Measurements from ENCODE around the gene ZAP70.
"Not testable (repeated sequence)": the region's sequence is repeated elsewhere in the genome, so short reads cannot be mapped to it uniquely, and the experiment has no call there.

ZAP70 gene

DNA sequence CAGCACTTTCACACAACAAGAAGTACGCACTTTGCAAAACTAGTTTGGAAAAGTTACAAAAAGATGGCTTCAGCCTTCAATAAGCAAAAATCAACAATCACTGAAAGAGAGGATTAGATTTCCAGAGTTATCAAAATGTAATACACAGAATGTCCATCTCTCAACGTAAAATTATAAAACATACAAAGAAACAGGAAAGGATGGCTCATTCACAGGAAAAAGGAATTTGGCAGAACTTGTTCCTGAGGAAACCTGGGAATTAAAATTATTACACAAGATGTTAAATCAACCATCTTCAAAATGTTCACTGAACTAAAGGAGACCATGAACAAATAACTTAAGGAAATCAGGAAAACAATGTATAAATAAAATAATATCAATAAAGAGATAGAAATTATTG lies 35.9 kb upstream of the ZAP70 start:
- H3K36me3 ChIP-seq (ENCODE audit: control insufficient read depth, insufficient read depth, low read length): no peaks in the 10 kb centered on the region
- no peak overlapping the region for H3K27ac ChIP-seq (ENCODE audit: low read depth, low read length)
- no peak overlapping the region for H3K4me3 ChIP-seq (ENCODE audit: low read length)
- no peak overlapping the region for H3K9ac ChIP-seq (ENCODE audit: low read length)
- no peaks in the 10 kb centered on the region for H3K4me1 ChIP-seq (ENCODE audit: control insufficient read depth, insufficient read depth, low read length)
- H3K27me3 ChIP-seq (ENCODE audit: control insufficient read depth, insufficient read depth, low read length): no peaks in the 10 kb centered on the region

DNA sequence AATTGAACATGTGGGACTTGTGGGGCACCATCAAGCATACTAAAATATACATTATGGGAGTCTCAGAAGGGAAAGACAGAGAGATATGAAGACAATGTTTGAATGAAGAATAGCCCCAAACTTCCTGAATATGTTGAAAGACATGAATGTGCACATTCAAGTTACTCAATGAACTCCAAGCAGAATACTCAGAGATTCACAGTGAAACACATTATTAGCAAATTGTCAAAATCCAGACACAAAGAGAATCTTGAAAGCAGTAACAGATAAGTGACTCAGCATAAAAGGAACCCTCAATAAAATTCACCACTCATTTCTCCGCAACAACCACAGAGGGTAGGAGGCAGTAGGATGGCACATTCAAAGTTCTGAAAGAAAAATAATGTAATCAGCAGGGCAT lies 35.1 kb upstream of the ZAP70 start:
- H3K4me3 ChIP-seq (ENCODE audit: low read length): no peak overlapping the region
- no peak overlapping the region for H3K27ac ChIP-seq (ENCODE audit: low read depth, low read length)
- H3K9ac ChIP-seq (ENCODE audit: low read length): no peak overlapping the region
- no peaks in the 10 kb centered on the region for H3K36me3 ChIP-seq (ENCODE audit: control insufficient read depth, insufficient read depth, low read length)
- no peaks in the 10 kb centered on the region for H3K4me1 ChIP-seq (ENCODE audit: control insufficient read depth, insufficient read depth, low read length)
- no peaks in the 10 kb centered on the region for H3K27me3 ChIP-seq (ENCODE audit: control insufficient read depth, insufficient read depth, low read length)

DNA sequence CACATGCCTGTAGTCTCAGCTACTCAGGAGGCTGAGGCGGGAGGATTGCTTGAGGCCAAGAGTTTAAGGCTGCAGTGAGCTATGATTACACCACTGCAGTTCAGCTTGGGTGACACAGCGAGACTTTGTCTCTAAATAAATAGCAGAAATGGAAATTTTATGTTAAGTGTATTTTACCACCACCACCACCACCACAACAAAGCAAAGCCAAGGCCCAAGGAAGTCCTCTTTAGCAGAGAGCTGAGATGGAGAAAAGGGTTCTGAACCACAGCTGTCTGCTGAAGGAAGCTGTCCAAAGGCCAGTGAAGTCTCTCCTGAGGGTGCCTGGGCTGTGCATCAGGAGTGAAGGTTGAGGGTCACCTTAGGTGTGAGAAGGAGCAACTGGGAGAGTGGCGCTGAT lies 26.1 kb upstream of the ZAP70 start:
- H3K36me3 ChIP-seq (ENCODE audit: control insufficient read depth, insufficient read depth, low read length); H3K4me1 ChIP-seq (ENCODE audit: control insufficient read depth, insufficient read depth, low read length): not testable (repeated sequence)

DNA sequence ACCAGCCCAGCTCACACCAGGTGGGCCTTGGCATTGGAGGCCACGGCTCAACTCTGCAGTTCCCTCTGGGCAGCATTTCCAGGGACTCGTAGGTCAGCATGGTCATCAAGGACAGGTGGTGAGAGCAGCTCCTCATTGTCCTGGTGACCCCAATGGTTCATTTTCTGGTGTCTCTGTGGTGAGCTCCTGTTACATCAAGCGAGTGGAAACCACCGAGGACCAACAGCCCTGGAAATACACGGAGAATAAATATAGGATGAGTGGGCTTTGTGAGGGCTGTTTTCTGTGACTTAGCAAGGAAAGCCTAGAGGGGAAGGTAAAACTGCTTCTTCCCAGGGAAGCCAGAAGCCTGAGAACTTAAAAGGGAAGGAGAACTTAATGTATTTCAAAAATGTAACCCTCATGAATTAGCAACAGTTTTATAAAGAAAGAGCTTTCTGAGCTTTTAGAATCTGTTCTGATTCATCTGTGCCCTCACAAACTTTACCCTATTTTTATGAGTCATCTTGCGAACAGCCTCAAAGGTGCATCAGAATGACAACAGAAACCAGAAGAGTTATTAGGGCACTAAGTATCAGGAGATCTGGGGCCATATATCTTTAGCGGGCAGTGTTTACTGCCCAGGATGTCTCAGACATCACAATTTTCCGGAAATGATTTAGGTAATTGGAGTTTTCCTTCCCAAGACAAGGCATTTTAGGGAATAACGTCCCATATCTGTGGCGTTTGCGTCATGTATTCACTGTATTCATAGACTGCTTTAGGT lies 25.1 kb upstream of the ZAP70 start:
- no peak overlapping the region for H3K9ac ChIP-seq (ENCODE audit: low read length)
- no peaks in the 10 kb centered on the region for H3K36me3 ChIP-seq (ENCODE audit: control insufficient read depth, insufficient read depth, low read length)
- H3K4me1 ChIP-seq (ENCODE audit: control insufficient read depth, insufficient read depth, low read length): no peaks in the 10 kb centered on the region
- no peak overlapping the region for H3K27ac ChIP-seq (ENCODE audit: low read depth, low read length)
- H3K4me3 ChIP-seq (ENCODE audit: low read length): no peak overlapping the region
- no peaks in the 10 kb centered on the region for H3K27me3 ChIP-seq (ENCODE audit: control insufficient read depth, insufficient read depth, low read length)

More for the DNA sequence above, 26.1 kb upstream of the ZAP70 start:
- H3K27ac ChIP-seq (ENCODE audit: low read depth, low read length); H3K4me3 ChIP-seq (ENCODE audit: low read length); H3K9ac ChIP-seq (ENCODE audit: low read length); H3K27me3 ChIP-seq (ENCODE audit: control insufficient read depth, insufficient read depth, low read length): not testable (repeated sequence)

DNA sequence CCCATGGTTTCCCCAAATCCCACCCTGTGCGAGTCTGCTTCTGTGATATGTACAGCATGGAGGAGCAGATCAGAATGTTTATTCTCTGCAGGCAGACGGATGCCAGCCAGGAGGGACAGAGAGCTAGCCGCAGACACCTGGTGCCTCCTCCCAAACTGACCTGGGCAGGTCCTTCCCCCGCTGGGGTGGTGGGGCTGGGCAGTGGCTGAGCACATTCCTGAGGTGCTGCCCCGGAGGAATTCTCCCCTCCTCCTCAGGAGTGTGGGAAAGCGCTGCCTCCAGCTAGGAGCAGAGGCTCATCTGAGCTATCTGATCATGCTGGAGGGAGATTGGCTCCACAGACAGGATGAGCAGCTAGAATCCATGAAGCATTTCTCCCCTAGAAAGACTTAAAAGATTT lies 22.2 kb upstream of the ZAP70 start:
- Histone ChIP-seq H3K4me3 (ENCODE audit: low read length) (no peak overlapping the region), H3K27me3 (ENCODE audit: control insufficient read depth, insufficient read depth, low read length) (no peaks in the 10 kb centered on the region), H3K9ac (ENCODE audit: low read length) (no peak overlapping the region), H3K36me3 (ENCODE audit: control insufficient read depth, insufficient read depth, low read length) (no peaks in the 10 kb centered on the region), H3K4me1 (ENCODE audit: control insufficient read depth, insufficient read depth, low read length) (no peaks in the 10 kb centered on the region), H3K27ac (ENCODE audit: low read depth, low read length) (no peak overlapping the region)

DNA sequence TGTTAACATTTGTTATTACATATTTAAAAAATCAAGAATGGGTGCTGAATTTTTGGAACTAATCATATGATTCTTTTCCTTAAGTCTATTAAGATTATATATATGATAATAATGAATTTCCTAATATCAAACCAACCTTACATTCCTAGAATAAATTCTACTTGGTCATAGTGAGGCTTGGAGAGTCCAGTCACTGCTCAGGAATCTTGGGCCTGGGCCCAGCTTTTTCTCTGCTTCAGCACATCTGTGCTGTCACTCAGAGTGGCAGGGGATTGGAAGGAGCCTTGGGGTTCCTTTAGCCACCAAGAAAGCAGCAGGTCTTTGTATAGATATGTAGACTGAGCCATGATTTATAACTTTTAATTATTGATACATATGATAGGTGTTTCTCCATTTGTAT lies 19.9 kb upstream of the ZAP70 start:
- no peak overlapping the region for H3K27ac ChIP-seq (ENCODE audit: low read depth, low read length)
- no peak overlapping the region for H3K4me3 ChIP-seq (ENCODE audit: low read length)
- H3K27me3 ChIP-seq (ENCODE audit: control insufficient read depth, insufficient read depth, low read length): no peaks in the 10 kb centered on the region
- no peaks in the 10 kb centered on the region for H3K4me1 ChIP-seq (ENCODE audit: control insufficient read depth, insufficient read depth, low read length)
- no peaks in the 10 kb centered on the region for H3K36me3 ChIP-seq (ENCODE audit: control insufficient read depth, insufficient read depth, low read length)
- no peak overlapping the region for H3K9ac ChIP-seq (ENCODE audit: low read length)

DNA sequence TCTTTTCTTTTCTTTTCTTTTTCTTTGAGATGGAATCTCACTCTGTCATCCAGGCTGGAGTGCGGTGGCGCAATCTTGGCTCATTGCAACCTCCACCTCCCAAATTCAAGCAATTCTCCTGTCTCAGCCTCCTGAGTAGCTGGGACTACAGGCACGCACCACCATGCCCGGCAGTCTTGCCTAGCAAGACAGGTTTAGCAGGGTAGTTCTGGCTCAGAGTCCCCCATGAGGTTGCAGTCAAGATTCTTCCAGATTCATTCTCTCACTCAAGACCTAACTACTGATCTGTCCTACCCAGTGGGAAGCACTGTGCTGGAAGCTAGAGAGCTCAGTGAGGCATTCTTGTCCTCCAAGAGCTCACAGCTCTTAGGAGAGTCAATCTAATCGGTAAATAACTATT lies 17.6 kb upstream of the ZAP70 start:
- H3K36me3 ChIP-seq (ENCODE audit: control insufficient read depth, insufficient read depth, low read length): no peaks in the 10 kb centered on the region
- H3K27me3 ChIP-seq (ENCODE audit: control insufficient read depth, insufficient read depth, low read length): no peaks in the 10 kb centered on the region
- no peak overlapping the region for H3K27ac ChIP-seq (ENCODE audit: low read depth, low read length)
- no peaks in the 10 kb centered on the region for H3K4me1 ChIP-seq (ENCODE audit: control insufficient read depth, insufficient read depth, low read length)
- H3K4me3 ChIP-seq (ENCODE audit: low read length): no peak overlapping the region
- H3K9ac ChIP-seq (ENCODE audit: low read length): no peak overlapping the region

DNA sequence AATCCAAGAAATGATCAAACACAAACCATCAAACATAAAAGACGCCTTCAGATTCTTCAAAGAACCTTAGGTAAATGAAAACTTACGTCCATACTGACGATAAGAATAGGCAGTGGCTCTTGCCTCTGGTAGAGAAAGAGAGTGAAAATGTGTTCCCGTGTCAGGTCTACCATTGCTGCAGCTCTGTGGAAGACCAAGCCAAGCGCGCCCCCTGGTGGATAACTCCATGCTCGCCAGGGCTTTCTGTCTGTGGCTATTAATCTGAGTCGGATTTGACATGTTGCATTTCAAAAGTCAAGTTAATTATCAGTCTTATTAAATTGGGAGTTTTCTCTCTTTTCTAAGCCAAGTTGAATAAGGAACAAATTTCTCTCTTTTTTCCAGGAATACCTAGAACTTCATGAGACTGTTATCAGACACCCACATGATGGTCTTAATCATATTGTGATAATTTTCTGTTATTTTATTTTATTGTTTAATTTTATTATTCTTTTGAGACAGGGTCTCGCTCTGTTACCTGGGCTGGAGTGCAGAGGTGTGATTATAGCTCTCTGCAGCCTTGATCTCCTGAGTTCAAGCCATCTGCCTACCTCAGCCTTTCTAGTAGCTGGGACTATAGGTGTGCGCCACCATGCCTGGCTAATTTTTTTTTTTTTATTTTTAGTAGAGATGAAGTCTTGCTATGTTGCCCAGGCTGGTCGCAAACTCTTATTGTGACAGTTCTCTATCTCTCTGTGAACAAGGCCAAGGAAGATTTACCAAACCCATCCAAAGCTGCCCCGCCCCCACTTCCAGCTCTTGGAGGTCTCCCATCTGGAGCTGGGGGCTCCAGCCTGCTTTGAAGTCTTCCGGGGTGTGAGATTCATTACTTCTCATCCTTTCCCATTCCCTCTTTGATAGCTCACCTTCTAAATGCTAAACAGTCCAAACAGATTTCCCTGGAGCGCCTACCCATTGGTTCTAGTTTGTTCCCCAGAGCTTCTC lies 15.8 kb upstream of the ZAP70 start:
- H3K27ac ChIP-seq (ENCODE audit: low read depth, low read length): no peak overlapping the region
- no peak overlapping the region for H3K4me3 ChIP-seq (ENCODE audit: low read length)
- H3K27me3 ChIP-seq (ENCODE audit: control insufficient read depth, insufficient read depth, low read length): no peaks in the 10 kb centered on the region
- H3K4me1 ChIP-seq (ENCODE audit: control insufficient read depth, insufficient read depth, low read length): no peaks in the 10 kb centered on the region
- no peaks in the 10 kb centered on the region for H3K36me3 ChIP-seq (ENCODE audit: control insufficient read depth, insufficient read depth, low read length)
- no peak overlapping the region for H3K9ac ChIP-seq (ENCODE audit: low read length)

DNA sequence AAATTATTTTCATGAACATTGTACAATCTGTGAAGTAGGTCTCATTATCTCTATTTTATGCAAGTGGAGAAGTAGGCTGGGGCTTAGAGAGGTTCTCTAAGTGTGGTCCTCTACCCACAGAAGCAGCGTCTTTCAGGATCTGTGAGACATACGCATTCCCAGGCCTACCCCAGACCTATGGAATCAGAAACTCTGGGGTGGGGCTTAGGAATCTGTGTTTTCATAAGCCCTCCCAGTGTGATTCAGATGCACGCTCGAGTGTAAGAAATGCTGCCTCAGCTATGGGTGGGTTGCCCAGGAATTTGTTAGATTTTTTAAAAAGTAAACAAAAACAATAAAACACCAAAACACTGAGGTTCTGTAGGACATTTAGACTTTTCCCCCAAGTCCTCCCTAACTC lies 14.8 kb upstream of the ZAP70 start:
- Histone ChIP-seq H3K4me1 (ENCODE audit: control insufficient read depth, insufficient read depth, low read length) (no peaks in the 10 kb centered on the region), H3K27me3 (ENCODE audit: control insufficient read depth, insufficient read depth, low read length) (no peaks in the 10 kb centered on the region), H3K27ac (ENCODE audit: low read depth, low read length) (no peak overlapping the region)

DNA sequence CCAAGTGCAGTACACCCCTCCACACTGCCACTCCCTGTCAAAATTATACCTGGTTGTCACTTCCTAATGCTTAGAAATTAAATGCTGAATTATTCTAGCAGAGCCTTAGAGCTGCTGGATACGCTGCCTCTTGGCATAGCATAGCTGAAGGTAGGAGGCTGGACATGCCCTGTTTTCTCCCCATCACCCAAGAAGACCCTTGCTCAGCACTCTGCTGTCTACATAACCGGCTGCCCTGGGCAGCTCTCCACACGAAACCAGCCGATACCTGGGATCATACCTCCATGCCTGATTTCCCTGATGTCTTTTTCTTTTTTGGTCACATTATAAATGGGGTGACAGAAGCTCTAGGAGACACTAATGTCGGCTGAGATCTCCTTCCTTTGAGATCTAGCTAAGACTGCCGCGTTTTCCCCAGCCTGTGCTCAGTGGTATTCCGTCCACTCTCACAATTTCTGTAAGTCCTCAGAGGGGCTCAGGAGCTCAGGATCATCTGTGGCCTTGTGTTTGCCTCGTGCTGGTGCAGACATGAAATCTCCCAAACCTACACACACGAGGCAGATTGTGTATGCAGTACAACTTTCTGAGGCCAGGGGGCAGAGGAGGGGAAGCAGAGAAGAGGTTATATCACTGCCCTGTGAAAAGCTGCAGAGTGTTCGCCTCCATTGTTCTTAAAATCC lies 13.5 kb upstream of the ZAP70 start:
- H3K4me3 ChIP-seq (ENCODE audit: low read length): no peak overlapping the region
- no peaks in the 10 kb centered on the region for H3K4me1 ChIP-seq (ENCODE audit: control insufficient read depth, insufficient read depth, low read length)
- H3K9ac ChIP-seq (ENCODE audit: low read length): no peak overlapping the region

More for the DNA sequence above, 14.8 kb upstream of the ZAP70 start:
- H3K9ac ChIP-seq (ENCODE audit: low read length): no peak overlapping the region
- no peaks in the 10 kb centered on the region for H3K36me3 ChIP-seq (ENCODE audit: control insufficient read depth, insufficient read depth, low read length)
- no peak overlapping the region for H3K4me3 ChIP-seq (ENCODE audit: low read length)

DNA sequence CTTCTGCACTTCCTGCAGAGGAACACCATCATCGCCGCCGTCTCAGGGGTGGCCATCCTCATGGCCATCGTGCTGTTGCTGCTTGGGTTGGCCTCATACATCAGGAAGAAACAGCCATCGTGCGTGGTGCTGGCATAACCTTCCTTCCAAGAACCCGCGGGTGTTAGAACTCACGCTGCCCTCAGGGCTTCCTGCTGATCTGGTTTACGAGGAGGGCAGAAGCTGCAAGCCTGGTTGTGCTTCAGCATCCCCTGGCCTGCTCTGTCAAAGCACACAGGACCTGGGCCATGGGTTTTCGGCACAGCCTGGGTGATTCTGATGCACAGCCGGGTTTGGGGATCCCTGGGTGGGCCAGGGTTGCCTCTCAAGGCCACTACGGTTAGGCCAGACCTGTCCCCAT lies 12.2 kb upstream of the ZAP70 start:
- H3K27me3 ChIP-seq (ENCODE audit: control insufficient read depth, insufficient read depth, low read length): no peaks in the 10 kb centered on the region
- no peaks in the 10 kb centered on the region for H3K36me3 ChIP-seq (ENCODE audit: control insufficient read depth, insufficient read depth, low read length)
- H3K4me3 ChIP-seq (ENCODE audit: low read length): no peak overlapping the region
- H3K4me1 ChIP-seq (ENCODE audit: control insufficient read depth, insufficient read depth, low read length): no peaks in the 10 kb centered on the region
- H3K27ac ChIP-seq (ENCODE audit: low read depth, low read length): no peak overlapping the region
- H3K9ac ChIP-seq (ENCODE audit: low read length): no peak overlapping the region

More for the DNA sequence above, 13.5 kb upstream of the ZAP70 start:
- Histone ChIP-seq H3K27ac (ENCODE audit: low read depth, low read length) (no peak overlapping the region), H3K36me3 (ENCODE audit: control insufficient read depth, insufficient read depth, low read length) (no peaks in the 10 kb centered on the region), H3K27me3 (ENCODE audit: control insufficient read depth, insufficient read depth, low read length) (no peaks in the 10 kb centered on the region)

DNA sequence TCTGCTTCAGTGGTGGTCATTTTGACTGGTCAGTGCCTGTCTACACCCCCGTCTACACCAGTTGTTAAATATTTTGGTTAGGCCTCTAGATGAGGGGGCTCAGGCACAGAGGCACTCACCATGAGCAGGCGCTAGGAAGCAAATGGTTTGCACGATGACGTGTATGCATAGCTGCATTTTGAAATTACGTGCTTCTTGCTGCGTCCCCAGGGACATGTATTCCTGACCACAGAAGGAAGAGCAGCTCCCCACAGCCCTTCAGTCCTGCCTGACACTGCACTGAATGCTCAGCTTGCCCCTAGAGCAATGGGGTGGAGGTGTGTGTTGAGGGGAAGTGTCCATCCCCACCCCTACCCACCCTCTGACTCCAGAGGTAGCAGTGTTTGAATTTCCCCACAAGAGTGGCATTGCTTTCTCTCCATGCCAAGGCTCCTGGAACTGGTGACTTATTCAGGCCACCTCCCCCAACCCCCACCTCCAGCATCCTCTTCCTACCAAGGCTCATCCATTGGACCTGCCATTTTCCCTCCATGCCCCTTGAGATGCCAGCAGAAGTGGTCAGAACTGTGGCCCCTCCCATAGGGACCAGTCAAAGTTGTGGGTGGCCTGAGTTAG lies 11.4 kb upstream of the ZAP70 start:
- no peaks in the 10 kb centered on the region for H3K4me1 ChIP-seq (ENCODE audit: control insufficient read depth, insufficient read depth, low read length)
- no peak overlapping the region for H3K27ac ChIP-seq (ENCODE audit: low read depth, low read length)
- no peak overlapping the region for H3K9ac ChIP-seq (ENCODE audit: low read length)
- no peaks in the 10 kb centered on the region for H3K27me3 ChIP-seq (ENCODE audit: control insufficient read depth, insufficient read depth, low read length)
- H3K36me3 ChIP-seq (ENCODE audit: control insufficient read depth, insufficient read depth, low read length): no peaks in the 10 kb centered on the region
- H3K4me3 ChIP-seq (ENCODE audit: low read length): no peak overlapping the region

Data from rectal smooth muscle tissue (tissue), 1 donor.